Measurements from ENCODE around the gene CDY1B. TPM values are rescaled to one million over a fixed set of nuclear protein-coding genes. Genes with fewer than 3 reads are reported as not detected.

The CDY1B gene
- not detected for total RNA-seq

GRCh38 chrY:24047919-24048318, at the start of gene CDY1B:
Gene CDY1B, minus strand, starts transcription at chrY:24048019. Its CDS starts 331 bp downstream, at chrY:24047688.

All from parietal lobe (tissue), 1 donor.